ENCODE measurements around the gene CNPY2.

GRCh38 chr12:56266693-56267442 is 48.9 kb downstream of the CNPY2 start, which contains the start of gene COQ10A:
- peak; percentile 71 to 91 (median 76) for TF ChIP-seq CTCF (IDR thresholded peaks at IDR 0.05)
- peak; percentile 73 to 88 for TF ChIP-seq POLR2A (IDR thresholded peaks at IDR 0.05)
- no peak for TF ChIP-seq EP300 (IDR thresholded peaks at IDR 0.05)
